ENCODE data around the gene ICAM4. TPM values are rescaled to one million over a fixed set of nuclear protein-coding genes. Genes with fewer than 3 reads are reported as not detected.

ICAM4 gene
- total RNA-seq, 6 experiments from 2014 or later: 0.19 to 1.0 (median 0.74) TPM

DNA sequence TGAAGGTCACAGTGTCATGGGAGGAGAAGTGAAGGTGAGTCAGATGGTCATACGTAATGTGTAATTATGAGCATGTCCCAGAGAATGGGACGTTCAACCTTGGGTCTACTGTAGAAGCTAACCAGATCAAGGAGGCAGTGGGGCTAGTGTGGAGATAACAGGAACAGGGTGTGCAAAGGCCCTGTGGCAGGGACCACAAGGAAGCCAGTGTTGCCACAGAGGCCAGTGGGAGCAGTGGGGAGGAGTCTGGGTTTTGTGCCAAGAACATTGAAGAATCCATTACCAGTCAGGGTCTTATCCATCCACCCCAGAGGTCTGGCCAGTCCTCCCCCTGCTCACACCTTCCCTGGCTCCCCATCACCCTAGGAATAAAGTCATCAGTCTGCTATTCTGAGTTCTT is 31.4 kb upstream of the ICAM4 start:
- Mint-ChIP-seq H3K27me3 (ENCODE audit: insufficient read depth) (peaks cover 2% of the 10 kb centered on the region), H3K9me3 (no peaks in the 10 kb centered on the region), H3K4me1 (ENCODE audit: low read depth) (peaks cover 24% of the 10 kb centered on the region), H3K27ac (peak overlapping the region; percentile 40; the same call in 1 of the 2 replicates), H3K36me3 (ENCODE audit: low read depth) (peaks cover 25% of the 10 kb centered on the region), H3K4me3 (no peak overlapping the region)
- no peak for DNase-seq
- TF ChIP-seq, protein P1, sequence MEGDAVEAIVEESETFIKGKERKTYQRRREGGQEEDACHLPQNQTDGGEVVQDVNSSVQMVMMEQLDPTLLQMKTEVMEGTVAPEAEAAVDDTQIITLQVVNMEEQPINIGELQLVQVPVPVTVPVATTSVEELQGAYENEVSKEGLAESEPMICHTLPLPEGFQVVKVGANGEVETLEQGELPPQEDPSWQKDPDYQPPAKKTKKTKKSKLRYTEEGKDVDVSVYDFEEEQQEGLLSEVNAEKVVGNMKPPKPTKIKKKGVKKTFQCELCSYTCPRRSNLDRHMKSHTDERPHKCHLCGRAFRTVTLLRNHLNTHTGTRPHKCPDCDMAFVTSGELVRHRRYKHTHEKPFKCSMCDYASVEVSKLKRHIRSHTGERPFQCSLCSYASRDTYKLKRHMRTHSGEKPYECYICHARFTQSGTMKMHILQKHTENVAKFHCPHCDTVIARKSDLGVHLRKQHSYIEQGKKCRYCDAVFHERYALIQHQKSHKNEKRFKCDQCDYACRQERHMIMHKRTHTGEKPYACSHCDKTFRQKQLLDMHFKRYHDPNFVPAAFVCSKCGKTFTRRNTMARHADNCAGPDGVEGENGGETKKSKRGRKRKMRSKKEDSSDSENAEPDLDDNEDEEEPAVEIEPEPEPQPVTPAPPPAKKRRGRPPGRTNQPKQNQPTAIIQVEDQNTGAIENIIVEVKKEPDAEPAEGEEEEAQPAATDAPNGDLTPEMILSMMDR (IDR thresholded peaks at IDR 0.05): no peak

DNA sequence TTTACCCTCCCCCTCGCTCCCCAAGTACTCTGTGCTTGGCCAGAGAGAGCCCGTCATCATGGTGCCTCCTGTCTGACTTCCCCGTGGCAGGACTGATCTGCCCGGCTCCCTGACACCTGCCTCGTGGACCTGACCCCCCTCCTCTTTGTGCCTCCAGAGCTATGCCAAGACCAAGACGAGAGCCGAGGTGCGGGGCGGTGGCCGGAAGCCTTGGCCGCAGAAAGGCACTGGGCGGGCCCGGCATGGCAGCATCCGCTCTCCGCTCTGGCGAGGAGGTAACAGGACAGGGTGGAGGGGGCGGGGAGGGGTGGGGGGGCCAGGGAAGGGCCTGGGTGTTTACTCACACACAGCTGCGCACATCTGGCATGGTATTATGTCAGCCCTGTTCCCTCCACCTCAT is 30.2 kb upstream of the ICAM4 start:
- Mint-ChIP-seq H3K4me3 (no peak overlapping the region), H3K27ac (no peak overlapping the region), H3K9me3 (no peaks in the 10 kb centered on the region), H3K36me3 (ENCODE audit: low read depth) (peaks cover 25% of the 10 kb centered on the region), H3K27me3 (ENCODE audit: insufficient read depth) (no peaks in the 10 kb centered on the region; the same call in 1 of the 2 replicates), H3K4me1 (ENCODE audit: low read depth) (peaks cover 24% of the 10 kb centered on the region)
- no peak for DNase-seq
- TF ChIP-seq, protein P1 (IDR thresholded peaks at IDR 0.05): no peak

DNA sequence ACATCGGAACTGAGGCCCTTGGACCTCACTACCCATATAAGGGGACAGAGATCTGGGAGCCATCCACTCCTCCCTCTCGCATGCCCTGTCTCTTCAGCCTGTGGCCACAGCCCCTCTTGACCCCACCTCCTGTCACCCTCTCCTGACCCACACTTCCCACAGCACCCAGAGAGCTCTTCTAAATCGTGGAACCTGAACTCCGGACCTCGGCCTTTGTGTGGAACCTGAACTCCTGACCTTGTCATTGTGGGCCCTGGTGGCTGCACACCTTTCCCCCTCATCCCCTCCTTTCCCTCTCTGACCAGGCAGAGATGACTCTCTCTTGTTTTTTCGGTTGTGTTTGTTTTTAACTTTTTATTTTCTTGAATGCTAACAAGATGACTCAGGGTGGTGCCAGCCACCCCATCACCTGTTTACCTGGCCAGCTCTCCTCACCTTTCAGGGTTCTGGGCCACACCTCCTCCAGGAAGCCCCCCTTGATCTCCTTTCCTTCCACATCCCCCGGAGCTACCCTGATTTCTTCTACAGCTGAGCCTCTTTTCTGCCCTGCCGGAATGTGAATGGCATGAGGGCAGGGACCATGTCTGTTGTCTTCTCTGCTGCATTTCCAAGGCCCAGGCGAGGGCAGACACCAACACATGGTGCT is 29.7 kb upstream of the ICAM4 start:
- TF ChIP-seq, protein P1 (IDR thresholded peaks at IDR 0.05): no peak
- Mint-ChIP-seq H3K9me3 (no peaks in the 10 kb centered on the region), H3K36me3 (ENCODE audit: low read depth) (peaks cover 25% of the 10 kb centered on the region), H3K27me3 (ENCODE audit: insufficient read depth) (no peaks in the 10 kb centered on the region; the same call in 1 of the 2 replicates), H3K4me1 (ENCODE audit: low read depth) (peaks cover 24% of the 10 kb centered on the region), H3K4me3 (no peak overlapping the region), H3K27ac (no peak overlapping the region)
- no peak for DNase-seq

DNA sequence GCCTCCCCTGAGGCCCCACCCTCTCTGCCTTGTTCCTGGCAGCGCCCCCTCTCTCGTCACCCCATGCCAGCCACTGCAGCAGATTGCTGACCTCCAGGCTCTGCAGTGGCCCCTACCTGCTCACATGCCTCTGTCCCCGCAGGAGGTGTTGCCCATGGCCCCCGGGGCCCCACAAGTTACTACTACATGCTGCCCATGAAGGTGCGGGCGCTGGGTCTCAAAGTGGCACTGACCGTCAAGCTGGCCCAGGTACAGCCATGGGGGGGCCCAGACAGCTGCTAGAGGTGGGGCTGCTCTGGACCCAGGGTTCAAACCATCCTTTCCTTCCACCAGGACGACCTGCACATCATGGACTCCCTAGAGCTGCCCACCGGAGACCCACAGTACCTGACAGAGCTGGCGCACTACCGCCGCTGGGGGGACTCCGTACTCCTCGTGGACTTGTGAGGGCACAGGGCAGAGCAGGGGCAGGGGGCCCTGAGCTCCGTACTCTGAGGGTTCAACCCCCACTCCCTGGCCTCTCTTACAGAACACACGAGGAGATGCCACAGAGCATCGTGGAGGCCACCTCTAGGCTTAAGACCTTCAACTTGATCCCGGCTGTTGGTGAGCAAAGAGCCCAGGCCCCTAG is 28.6 kb upstream of the ICAM4 start:
- Mint-ChIP-seq H3K9me3 (no peaks in the 10 kb centered on the region), H3K4me1 (ENCODE audit: low read depth) (peaks cover 17% of the 10 kb centered on the region), H3K27me3 (ENCODE audit: insufficient read depth) (no peaks in the 10 kb centered on the region; the same call in 1 of the 2 replicates), H3K36me3 (ENCODE audit: low read depth) (peaks cover 25% of the 10 kb centered on the region), H3K27ac (no peak overlapping the region), H3K4me3 (no peak overlapping the region)
- DNase-seq: no peak
- TF ChIP-seq, protein P1 (IDR thresholded peaks at IDR 0.05): no peak

DNA sequence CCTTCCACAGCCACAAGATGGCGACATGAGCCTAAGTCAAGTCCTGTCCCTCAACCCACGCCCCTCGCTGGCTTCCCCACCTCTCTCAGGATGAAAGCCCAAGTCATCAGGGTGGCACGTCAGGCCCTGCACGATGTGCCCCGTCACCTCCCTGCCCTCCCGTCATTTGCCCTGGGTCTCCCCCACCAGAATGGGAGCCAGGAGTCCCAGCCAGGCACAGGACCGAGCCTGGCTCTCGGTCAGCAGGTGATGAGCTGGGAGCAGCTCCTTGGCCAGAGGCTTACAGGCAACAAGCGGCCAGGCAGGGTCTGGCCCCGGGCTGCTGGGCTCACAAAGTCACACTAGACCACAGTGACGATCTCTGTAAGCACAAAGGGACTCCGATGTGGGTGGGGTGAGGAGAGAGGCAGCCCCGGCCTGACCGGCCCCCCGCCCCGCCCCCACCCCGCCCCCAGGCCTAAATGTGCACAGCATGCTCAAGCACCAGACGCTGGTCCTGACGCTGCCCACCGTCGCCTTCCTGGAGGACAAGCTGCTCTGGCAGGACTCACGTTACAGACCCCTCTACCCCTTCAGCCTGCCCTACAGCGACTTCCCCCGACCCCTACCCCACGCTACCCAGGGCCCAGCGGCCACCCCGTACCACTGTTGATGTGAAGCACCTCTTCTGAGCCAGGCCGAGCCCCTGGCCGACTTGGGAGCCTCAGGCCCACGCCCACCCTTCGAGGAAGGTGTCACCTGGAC is 27.4 kb upstream of the ICAM4 start:
- H3K4me3 Mint-ChIP-seq: no peak overlapping the region
- peak; percentile 78 for DNase-seq
- no peaks in the 10 kb centered on the region for H3K9me3 Mint-ChIP-seq
- TF ChIP-seq, protein P1 (IDR thresholded peaks at IDR 0.05): peak; percentile 86
- no peak overlapping the region for H3K27ac Mint-ChIP-seq
- peaks cover 10% of the 10 kb centered on the region for H3K4me1 Mint-ChIP-seq (ENCODE audit: low read depth)
- H3K36me3 Mint-ChIP-seq (ENCODE audit: low read depth): peaks cover 25% of the 10 kb centered on the region
- H3K27me3 Mint-ChIP-seq (ENCODE audit: insufficient read depth): no peaks in the 10 kb centered on the region
